GM19328 (cell line): ENCODE data around the gene BTLA.
"Not testable (repeated sequence)": the region's sequence is repeated elsewhere in the genome, so short reads cannot be mapped to it uniquely, and the experiment has no call there.

Experiments used
- ATAC-seq: cut with Tn5 transposase; IDR thresholded peaks from one replicate; pipeline ENCODE4 v1.9.1; 2021; ENCODE audit warnings: mild to moderate bottlenecking, moderate library complexity; ENCODE audit not compliant: unreplicated experiment

The BTLA gene

GRCh38 chr3:112456147-112456546 lies 43.1 kb downstream of the BTLA start:
- ATAC-seq = no peak

- no peak for ATAC-seq
Observed at GRCh38 chr3:112448939-112449338, 50.3 kb downstream of the BTLA start.

GRCh38 chr3:112446343-112446742 lies 52.9 kb downstream of the BTLA start:
- ATAC-seq = no peak

GRCh38 chr3:112445839-112446238 lies 53.4 kb downstream of the BTLA start:
- no peak for ATAC-seq

- ATAC-seq = peak; percentile 65
Observed at GRCh38 chr3:112437146-112438022, 61.9 kb downstream of the BTLA start.

GRCh38 chr3:112429960-112430359 lies 69.3 kb downstream of the BTLA start:
- no peak for ATAC-seq

- ATAC-seq = no peak
Observed at GRCh38 chr3:112427123-112427522, 72.1 kb downstream of the BTLA start.

GRCh38 chr3:112425858-112426750 lies 73.2 kb downstream of the BTLA start:
- no peak for ATAC-seq

- no peak for ATAC-seq
Observed at GRCh38 chr3:112425382-112425781, 73.9 kb downstream of the BTLA start.

- ATAC-seq = no peak
Observed at GRCh38 chr3:112424394-112424793, 74.9 kb downstream of the BTLA start.

GRCh38 chr3:112422921-112423320 lies 76.4 kb downstream of the BTLA start:
- ATAC-seq = not testable (repeated sequence)

- ATAC-seq = not testable (repeated sequence)
Observed at GRCh38 chr3:112418526-112418925, 80.7 kb downstream of the BTLA start.

- ATAC-seq = no peak
Observed at GRCh38 chr3:112417696-112418318, 81.5 kb downstream of the BTLA start.

GRCh38 chr3:112416391-112417212 lies 82.7 kb downstream of the BTLA start:
- no peak for ATAC-seq

GRCh38 chr3:112415390-112415789 lies 83.9 kb downstream of the BTLA start:
- no peak for ATAC-seq
